GM19328 (cell line): ENCODE results near the gene HOXA13.

Experiments used
- ATAC-seq: cut with Tn5 transposase; IDR thresholded peaks from one replicate; pipeline ENCODE4 v1.9.1; 2021; ENCODE audit warnings: mild to moderate bottlenecking, moderate library complexity; ENCODE audit not compliant: unreplicated experiment

The HOXA13 gene

DNA sequence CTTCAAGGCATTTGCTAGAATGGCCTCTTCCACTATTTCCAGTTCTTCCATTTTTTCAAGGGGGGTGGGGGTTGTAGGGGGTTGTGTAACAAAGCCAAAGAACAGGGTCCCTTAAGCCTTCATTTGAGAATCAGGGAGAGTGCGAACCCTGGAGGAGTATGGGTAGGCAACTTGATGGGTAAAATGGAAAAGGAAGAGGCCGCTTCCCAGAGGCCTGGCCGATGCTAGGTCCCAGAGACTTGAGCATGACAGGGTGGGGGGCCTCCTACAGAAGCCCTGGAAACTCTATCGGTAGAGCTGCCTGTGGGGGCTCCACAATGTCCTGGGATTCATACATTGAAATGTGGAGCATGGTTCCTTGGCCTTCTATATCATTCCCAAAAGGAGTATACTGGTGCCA lies 9.1 kb upstream of the HOXA13 start:
- no peak for ATAC-seq

DNA sequence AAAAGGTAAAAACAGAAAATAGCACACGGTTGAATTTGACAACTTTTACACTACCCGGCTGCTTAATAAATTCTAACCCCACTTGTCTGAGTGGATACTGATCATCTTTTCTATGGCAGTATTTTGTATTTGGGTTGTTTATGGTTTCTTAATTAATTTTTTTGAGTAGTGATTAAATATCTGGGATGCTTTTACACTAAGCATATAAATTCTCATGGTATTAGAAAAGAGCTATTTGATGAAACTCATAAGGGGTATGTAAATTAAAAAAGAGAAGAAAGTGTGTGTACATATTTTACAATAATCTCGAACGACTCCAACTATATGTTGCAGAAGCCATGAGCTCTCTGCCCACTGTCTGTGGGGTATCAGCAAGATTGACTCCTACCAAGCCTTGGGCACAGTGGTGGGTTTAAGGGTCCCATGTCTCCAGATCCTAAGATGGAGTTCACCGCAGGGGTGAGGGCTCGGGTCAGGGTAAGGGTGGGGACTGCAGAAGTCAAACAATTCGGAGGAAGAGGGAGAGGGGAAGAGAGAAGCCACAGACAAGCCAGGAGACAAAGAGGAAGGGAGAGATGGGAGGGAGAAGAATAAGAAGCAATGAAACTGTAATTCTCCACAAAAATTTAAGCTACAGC lies 7.6 kb upstream of the HOXA13 start:
- ATAC-seq: no peak

DNA sequence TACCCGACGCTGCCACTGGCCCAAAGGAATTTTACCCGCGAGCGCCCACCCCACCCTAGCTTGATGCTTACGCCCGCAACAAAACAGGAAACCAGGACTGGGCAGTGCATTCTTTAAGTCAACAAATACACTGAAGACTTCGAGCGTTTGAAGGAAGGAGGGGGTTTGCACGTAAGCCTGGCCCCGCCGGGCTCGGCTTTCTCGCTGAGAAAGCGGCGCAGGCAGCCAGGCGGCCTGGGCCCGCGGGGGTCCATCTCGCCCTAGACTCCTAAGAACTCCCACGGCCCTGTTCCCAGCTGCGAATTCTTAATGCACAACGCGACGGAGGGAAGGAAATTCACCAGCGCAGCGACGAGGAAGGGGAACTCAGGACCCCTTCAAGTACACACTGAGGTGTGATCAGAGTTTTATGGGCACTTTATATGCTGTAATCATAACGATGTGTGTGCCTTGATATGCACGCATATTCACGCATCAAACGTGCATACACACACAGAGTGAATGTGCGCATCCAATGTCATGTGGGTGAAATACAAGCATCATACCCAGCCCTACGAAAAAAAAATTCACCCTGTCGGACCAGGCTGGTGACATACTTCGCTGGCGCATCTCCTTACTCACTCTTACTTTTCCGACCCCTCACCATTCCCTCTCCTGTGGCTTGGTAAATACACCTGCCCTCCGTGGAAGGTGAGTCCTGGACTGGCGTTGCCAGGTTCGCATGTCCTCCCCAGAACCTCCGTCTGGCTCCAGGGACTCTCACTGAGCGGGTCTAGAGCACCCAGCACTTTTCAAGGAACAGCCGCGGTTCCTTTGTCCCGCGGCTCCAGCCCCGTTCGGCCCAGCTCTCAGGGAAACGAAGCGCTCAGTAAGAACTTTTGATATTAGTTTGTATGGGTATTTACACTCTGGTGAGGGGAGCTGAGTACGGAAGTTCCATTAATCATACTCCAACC lies 5.7 kb upstream of the HOXA13 start:
- no peak for ATAC-seq

DNA sequence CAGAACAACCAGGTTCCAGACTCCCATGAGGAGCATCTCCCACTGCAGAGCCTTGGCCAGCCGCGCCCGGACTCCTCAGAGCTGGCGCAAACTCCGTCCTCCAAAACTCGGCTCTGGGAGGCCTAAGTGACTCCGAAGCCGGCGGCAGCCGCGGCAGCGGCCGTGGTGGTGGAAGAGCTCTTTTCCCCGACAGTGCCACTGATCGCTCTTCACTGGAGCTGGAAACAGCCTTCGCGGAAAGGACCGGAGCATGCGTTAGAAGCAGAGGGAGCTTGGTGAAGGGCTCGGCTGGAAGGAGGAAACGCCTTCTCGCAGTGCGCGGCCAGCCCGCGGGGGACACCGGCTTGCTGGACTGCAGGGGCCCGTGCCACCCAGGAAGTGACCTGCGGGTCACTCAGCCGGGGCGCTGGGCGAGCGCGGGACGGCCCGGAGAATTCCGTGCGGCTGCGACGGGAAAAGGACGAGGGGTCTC lies 5.0 kb upstream of the HOXA13 start:
- ATAC-seq: no peak

DNA sequence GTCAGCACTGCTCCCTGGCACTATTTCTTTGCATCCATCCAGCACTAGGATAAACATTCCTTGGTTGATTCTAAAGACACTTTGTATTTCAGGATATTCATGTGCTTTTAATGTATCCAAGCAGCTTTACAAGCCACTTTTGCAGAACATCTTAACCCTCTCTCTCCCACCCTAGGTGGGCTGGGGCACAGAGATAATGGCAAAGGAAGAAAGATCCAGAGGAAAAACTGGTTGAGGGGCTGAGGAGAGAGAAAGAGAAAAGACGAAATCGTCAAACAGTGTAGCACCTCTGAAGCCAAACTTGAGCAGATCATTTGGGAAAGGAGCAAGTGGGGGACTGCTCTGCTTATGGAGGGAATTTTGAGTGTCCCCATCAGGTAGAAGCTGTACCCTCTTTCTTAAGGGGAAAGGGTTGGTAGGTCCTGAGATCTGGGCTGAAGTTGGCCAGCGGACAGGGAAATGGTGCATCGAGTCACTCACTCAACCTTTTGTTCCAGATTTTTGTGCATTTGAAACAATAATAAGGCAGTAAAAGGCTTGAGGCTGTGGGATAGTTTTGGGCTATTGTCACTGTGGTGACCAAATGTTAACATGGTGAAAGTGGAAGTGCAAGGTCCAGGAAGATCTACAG lies 4.2 kb upstream of the HOXA13 start:
- no peak for ATAC-seq

DNA sequence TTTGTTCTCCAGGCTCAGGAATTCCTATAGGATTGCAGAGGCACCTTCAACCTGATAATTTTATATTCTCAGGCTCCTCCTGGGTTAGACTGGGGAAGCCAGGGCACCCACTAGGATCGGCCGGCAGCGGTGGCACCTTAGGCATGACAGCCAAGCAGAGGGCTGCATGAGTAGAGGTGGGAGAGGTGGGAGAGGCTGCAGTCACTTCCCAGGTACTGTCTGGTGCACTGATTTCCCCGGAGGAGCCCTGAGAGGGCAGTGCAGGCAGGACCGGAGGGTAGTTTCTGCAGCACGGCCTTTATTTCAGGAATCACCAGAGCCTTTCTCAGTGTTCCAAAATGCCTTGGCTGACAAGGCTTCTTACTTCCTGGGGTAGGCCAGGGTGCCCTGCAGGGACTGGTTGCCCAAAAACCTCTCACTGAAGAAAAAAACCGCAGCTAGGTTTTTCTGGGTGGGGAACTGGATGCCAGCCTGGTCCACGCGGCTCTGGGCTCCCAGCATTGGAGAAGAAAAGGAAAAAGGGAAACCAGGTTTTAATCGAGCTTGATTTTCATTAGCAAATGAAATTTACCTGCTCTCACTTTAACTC lies 3.6 kb upstream of the HOXA13 start:
- ATAC-seq: no peak

DNA sequence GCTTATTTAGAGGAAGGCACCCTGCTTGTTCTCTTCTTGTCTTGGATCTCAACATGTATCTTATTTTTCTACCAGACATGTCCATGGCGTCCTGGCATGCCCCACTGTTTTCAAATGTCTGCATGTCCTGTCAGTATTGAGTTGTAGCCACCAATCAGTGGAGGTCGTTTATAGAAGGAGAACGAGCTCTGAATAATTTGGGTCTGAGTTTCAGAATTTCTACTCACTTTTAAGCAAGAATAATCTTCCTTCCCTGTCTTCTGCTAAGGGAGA lies 2.9 kb upstream of the HOXA13 start:
- no peak for ATAC-seq

DNA sequence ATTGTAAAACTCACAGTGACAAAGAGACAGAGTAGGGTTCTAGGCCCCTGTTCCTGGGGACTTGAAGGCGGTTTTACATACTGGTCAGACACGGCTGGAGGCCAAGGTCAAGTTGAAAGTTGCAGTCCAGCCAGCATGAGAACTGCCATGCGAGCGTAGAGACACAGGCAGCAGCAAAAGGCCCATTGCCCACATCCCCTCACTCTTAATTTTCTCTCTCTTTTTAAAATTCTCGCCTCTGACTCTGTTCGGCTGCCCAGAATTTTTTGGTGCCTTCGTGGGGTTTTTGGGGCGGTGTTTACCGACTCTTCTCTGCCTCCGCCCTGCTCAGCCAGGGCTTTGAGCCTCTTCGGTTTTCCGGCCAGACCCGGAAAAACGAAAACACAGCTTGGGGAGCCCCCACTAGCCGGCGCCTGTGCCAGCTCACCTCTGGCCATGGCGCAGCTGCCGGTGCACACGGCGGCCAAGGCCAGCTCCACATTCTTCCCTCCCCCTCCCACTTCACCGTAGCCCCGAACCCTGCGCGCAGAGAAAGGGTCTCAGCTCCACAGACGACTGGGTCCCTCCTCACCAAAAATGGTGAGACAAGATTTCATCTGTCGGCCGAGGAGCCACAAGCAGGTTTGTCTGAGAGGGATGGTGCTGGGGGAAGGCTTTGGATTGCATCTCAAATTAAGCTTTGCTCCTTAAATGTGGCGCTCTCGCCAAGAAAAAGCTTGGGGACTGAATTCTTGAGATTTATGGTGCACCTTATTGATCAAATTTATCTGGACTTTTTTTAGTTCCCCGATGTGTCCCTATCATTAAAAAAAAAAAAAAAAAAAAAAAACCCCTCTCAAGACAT lies 2.3 kb upstream of the HOXA13 start:
- ATAC-seq: no peak

DNA sequence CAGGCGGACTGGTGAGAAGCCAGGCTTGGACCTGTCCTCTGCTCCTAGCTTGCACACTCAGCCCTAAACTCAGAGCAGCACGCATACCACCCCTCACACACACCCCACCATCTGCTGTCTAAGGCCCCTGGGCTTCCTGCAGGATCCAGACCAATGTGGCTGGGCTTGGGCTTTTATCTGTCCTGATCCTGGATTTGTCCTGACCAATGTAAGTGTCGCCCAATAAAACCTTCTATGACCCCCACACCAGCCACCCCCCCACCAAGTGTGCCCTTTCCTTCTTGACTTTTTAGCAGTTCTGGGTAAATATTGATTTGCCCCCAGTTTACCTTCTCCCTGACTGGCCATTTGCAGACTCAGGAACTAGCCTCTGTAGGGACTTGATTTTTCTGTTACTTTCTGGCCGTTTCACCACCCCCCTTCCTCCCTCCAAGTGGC lies 1.7 kb upstream of the HOXA13 start:
- no peak for ATAC-seq

DNA sequence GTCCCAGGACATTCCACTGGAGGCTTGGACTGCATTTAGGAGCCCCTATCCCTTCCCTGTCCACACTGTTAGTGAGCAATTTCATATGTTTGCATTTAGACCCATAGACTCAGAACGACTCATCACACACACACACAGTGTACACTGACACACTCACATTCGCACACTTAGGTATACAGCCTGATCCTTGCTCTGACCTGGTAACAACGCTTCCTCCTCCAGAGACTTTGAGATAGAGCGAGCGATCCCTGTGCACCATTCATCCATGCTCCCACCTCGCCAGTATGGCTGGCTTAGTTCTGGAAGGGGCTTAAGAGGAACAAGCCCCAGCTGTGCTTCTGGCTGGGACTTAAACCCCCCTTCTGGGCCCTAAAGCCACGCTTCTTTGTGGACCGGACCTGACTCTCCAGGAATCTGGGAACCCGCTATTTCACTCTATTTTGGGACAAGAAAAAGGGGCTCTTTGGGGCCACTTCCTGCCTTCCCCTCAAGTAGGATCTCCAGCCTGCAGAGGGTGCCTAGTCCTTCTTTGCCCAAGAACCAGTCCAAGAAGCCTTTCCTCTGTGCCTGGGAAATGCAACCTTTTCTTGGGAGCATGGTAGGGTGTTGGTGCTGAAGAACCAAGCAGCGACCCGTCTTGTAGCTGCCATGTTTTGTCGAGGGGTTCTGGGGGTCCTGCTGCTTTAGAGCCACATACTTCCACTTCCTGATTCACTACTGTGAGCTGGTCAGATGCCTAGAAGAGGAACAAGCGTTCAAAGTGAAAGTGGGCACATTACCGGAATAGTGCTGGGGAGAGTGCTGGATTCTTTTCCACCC lies 1.1 kb upstream of the HOXA13 start:
- no peak for ATAC-seq

DNA sequence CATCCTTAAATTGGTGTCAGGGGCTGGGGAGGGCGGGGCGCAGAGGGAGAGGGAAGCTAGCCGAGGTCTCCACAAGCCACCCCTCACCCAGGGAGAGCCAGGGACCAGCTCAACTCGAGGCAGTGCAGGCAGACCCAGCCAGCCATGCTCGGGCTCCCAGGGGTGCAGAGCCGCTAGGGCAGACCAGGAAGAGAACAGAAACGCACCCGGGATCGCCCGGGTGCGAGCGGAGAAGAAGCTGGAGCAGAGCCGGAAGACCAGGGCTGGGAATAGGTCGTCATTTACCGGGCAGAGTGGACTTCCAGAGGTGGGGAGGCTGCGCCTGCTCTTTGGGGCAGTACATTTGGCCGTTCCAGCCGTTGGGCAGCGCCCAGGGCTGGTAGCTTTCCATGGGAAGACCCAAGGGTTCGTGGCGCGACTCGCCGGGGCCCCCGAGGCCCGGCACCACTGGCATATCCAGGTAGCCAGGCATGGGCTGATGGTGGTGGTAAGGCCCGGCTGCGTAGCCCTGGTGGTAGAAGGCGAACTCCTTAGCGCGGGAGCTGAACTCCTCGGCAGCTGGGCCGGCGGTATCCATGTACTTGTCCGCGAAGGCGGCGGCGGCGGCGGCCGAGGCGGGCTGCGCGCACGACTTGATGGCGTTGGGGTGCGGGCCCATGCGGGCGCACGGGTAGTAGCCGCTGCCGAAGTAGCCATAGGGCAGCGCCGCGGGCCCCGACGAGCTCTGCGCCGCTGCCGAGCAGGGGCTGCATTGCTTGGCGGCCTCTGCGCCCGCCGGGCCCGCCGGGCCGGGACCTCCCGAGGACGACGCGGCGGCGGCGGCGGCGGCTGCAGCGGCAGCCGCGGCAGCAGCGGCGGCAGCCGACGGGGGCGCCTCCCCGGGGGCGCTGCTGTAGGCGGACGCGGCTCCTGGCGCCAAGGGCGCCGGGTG lies 755 bp downstream of the HOXA13 start:
- ATAC-seq: no peak

DNA sequence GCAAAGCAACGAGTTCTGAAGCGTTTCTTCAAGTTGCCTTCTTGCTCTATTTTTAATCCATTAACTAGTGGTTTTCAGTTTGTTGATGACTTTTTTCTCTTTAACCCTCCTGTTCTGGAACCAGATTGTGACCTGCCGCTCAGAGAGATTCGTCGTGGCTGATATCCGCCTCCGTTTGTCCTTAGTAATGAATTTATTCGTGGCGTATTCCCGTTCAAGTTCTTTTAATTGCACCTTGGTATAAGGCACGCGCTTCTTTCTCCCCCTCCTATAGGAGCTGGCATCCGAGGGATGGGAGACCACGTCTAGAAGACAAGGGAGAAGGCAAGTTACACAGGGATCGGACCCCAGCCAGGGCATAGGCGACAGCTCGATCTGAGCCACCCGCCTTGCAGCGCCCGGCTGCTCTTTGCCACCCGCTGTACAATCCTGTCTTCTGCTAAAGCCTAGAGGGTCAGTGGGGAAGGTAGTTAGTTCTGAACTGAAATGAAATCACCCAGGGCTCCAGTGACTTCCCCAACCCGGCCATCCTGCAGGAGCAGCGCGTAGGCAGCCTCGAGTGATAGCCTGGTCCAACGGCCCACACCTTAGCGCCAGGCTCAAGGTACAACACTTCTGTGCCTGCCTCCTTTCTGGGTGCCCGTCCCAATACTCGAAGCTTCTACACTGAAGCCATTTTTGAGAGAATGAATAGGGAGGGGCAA lies 1.6 kb downstream of the HOXA13 start:
- no peak for ATAC-seq

DNA sequence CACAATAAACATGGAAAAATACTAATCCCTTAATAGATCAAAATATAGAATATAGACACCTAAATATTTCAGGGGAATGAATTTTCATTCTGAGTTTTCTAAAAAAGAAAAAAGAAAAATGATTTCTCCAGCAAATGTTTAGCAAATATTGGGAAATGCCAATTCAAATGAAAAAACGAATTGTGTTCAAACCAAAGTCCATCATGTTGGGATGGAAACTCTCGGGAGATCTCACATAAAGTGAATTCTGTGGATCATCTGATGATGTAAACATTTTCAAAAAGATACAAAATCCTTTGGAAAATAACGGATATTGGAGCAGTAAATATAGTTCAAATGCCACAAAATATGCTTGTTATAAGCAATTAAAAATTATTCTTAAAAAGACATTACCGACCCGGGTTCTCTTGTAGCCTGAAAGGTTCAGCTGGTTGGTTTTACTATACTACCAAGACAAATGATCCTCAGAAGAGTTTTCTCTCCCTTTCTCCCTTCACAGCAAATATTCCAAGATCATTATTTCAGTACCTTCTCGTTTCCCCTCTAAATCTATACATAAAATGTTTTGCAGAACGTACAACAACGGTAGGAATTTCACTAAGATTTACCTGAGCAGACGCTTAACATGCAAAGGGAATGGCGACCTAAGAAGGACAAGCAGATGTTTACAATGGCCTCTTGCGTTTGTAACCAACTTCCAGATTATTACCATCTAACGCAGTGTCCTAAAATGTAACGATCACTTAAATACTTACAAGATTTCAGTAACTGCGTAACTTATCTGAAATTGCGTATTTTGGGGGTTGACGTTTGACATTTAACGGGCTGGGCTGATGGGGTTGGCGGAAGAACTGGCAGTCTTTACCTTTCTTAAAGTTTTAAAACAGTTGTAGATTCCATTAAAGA lies 2.5 kb downstream of the HOXA13 start:
- no peak for ATAC-seq

DNA sequence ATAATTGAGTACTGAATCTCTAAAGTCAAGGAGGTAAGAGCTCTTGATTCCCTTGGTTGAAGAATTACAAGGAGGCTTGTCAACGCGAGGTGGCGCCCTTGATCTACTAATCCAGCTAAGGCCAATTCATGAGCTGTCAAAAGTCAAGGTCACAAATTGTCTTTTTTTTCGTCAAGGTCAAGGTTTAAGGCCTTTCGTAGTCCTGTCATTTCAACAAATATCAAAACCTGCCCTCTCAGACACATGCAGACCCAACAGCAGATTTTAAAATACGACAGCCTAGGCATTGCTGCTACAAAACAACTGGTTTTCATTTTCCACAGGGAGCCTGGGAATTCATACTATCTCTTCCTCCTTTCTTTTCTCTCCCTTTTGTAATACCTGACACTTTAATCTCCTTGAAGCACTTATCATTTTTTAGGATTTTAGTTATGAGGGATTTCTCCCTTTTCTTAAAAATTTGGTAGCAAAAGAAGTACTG lies 3.6 kb downstream of the HOXA13 start:
- ATAC-seq: no peak

DNA sequence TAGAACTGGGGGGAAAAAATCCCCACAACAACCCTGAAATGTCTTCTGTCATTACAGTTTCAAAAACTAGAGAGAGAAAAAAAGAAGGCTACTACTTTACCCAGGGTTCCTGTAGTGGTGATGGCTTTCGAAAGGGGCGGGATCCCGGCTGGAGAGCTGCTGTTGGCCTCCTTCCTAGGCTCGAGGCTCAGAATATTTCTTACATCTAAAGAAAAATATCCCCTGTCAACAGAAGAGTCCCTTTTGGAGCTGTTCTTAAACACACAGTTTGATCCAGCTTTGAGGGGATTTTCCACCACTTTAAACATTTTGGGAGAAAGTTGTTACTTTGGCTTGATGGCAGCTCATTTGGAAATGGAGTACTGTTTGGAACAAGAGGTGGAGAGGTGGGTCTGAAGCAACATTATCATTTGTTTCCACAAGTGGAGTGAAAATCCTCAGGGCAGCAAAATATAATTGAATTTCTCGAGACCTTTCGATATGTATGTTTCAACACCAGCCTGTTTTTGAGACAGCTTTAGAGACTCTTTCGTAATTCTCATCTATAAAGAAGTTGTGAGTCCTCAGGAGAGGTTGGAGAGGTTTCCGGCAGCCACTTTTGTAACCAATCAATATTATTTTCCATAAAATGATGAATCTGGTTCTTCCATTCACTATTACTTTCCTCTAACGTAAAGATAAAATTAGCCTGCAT lies 5.1 kb downstream of the HOXA13 start:
- ATAC-seq: no peak

DNA sequence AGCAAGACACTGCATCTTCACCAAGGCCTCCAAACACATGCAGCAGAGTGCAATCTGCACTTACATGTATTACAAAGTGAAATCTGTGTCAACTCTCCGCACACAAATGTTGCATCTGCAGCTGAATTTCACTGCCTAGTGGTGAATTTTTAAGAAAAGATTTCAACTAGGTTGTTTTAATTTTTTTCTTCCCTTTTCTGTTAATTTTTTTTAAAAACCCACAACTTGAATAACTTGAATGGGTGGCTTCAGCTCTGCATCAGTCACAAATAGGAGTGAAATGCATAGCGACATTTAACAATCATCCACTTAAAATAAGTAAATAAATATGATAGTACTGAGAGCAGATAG lies 5.9 kb downstream of the HOXA13 start:
- ATAC-seq: no peak
